DOHH2 (cell line): ENCODE data around the gene ABLIM3.

Experiments used
- CTCF ChIP-seq: fragments of 200-600 bp; sonication (generic); IDR thresholded peaks from one replicate; pipeline ENCODE4 v1.5.1; 2014; ENCODE audit warnings: antibody characterized with exemption, mild to moderate bottlenecking, low read depth, low read length; ENCODE audit not compliant: poor library complexity, severe bottlenecking
- EZH2phosphoT487 ChIP-seq: fragments of 200-600 bp; sonication (generic); IDR thresholded peaks from 2 replicates; pipeline ENCODE4 v1.6.1; 2017; ENCODE audit warnings: borderline replicate concordance, mild to moderate bottlenecking, antibody characterized with exemption, low read length, moderate library complexity, mixed read lengths

- TF ChIP-seq CTCF (no peak), EZH2phosphoT487 (no peak)
Observed at GRCh38 chr5:149239917-149240316, 98.6 kb downstream of the ABLIM3 start.
